SW 1271 (cell line): ENCODE data around the gene PLCB4.
"Not testable (repeated sequence)": the region's sequence is repeated elsewhere in the genome, so short reads cannot be mapped to it uniquely, and the experiment has no call there.

Experiments
- DNase-seq, 2 experiments: peaks; one replicate each; lab custom pipeline; 2025; lab: John Stamatoyannopoulos, UW

The PLCB4 gene

DNA sequence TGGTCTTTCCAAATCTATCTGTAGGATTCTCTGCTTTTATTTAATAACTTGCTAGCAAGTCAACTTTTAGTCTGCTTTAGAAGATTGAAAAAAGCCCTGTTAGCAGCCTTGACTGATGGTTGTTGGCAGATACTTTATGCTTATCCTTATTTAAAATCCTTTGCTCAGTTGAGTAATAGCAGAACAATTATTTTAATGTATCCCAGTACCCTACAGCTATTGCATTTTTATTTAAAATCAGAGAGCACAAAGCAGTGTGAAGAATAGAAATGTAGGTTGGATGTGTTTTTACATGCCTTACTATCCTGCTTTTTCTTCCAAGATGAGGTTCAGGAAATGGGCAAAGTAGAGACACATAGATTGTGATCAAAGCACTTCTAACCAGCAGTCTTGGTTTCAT is 298.4 kb downstream of the PLCB4 start:
- no peak for DNase-seq

DNA sequence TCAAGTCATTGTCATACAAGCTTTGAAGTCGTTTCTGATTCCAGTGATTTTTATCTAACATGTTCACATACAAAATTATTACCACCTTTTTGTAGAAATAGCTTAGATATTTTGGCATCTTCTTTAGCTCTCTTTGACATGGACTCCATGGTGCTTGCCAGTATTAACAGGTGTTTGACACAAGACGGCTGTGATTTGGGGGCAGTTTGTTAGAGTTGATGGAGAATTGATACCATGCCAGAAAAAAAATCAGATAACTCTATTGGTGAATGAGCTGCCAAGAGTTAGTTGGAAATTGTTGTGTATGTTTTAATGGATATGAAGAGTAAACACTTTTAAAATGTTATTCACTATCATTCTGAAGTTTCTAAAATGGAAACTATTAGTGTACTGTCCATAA is 298.9 kb downstream of the PLCB4 start:
- no peak for DNase-seq

DNA sequence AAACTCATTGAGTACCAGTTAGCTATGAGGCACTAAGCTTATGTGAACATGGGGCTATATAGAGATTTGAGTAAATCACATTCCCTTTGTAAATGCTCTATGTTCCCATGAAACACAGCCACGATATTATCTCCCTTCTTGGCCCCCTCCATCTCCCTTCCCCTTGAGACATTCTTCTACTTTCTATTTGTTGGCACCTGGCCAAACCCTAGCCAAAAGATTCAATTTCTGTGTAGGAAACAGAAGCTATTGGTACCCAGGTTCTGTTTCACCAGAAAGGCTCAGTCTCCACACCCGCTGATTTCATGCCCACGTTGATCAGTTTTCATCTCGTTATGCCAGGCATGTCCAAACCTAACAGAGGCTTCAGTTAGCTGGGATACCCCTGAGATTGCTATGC is 300.0 kb downstream of the PLCB4 start:
- no peak for DNase-seq

DNA sequence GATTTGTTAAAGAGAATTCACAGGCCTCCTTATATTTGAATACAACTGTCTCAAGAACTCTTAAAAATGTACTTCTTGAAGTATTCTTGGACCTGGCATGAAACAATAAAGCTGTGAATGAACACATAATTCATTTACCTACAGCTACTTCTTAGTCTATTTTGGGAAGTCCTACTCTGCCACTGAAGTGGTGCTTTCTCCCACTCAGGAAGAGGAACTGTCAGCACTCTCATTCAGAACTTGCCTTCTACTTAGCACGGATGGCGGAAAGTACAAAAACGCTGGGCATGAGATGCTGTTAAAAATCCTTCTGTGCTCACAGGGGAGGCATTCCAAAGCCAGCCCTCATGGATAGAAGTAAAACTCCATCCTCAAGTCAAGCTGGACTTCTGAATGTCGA is 300.7 kb downstream of the PLCB4 start:
- DNase-seq: no peak

DNA sequence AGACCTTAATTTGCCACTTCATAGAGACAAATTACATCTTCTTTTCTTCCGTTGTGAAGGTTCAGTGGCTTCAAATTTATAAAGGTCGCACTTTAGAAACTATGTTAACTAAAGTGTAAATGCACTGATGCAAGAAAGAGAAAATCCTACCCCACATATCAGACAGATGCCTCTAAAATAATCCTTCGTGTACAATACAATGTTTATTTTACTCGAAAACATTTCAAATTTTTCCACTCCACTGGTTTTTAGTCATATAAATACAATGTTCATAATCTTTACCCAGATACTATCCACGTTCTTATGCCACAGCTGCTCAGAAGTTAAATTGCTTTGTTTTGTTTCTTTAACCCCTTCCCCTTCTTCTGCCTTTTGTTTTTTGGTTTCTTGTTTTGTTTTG is 305.2 kb downstream of the PLCB4 start:
- no peak for DNase-seq

DNA sequence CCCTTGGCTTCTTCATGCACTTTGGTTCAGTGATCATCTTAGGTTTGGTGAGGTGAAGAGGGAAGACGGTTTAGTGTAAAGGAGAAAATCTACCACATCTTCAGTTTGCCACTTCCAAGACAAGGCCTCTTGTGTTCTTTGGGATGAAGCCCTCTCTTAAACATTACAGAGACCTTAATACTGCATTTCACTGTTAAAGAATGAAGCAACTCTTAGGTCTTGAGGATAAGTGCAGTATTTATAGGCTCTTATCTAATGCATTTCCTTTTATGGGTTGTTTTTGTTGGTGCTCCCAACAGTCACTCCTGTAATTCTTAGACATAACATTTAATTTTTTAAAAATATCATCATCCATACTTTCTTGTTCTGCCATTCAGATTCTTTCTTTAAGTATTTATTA is 305.6 kb downstream of the PLCB4 start:
- no peak for DNase-seq

DNA sequence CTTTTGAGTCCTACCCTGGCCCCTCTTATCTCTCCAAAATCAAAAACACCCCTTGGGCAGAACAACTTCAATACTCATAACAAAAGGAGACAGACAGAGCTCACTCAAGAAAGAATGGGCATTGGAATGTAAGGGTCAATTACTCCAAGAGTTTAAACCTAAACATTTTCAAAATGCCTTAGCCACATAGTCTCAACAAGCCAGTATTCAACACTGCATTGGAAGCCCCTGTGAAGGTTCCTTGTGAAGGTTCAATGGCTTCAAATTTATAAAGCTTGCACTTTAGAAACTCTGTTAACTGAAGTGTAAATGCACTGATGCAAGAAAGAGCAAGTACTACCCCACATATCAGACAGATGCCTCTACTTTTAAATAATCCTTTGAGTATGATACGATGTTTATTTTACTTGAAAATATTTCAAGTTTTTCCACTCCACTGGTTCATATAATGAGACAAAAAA is 306.4 kb downstream of the PLCB4 start:
- DNase-seq: no peak

DNA sequence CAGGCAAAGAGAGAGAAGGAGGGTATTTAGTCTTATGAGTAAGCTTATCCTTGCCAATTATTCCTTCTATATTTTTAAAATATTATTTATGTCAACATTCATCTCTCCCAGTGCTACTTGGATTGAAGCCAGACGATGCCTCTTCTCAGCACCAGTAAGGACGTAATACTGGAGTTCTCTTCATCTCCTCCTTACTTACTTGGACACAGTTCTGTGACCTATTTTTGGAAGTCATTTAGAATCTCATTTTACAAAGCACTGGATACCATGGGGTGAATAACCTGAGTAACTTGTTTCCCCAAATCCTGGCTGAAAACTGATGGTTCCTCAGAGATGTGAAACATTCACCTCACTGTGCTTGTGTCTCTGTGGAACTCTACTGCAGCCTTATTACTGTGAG is 308.1 kb downstream of the PLCB4 start:
- no peak for DNase-seq

DNA sequence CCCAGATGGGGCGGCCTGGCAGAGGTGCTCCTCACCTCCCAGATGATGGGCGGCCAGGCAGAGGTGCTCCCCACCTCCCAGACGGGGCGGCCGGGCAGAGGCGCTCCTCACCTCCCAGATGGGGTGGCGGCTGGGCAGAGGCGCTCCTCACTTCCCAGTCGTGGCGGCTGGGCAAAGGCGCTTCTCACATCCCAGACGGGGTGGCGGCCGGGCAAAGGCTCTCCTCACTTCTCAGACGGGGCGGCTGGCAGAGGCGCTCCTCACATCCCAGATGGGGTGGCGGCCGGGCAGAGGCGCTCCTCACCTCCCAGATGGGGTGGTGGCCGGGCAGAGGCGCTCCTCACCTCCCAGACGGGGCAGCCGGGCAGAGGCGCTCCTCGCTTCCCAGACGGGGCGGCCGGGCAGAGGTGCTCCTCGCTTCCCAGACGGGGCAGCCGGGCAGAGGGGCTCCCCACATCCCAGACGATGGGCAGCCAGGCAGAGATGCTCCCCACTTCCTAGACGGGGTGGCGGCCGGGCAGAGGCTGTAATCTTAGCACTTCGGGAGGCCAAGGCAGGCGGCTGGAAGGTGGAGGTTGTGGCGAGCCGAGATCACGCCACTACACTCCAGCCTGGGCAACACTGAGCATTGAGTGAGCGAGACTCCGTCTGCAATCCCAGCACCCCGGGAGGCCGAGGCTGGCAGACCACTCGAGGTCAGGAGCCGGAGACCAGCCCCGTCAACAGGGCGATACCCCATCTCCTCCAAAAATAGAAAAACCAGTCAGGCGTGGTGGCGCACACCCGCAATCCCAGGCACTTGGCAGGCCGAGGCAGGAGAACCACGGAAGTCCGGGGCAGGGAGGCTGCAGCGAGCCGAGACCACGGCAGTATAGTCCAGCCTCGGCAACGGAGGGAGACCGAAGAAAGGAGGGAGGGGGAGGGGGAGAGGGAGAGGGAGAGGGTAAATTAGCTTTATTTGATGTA is 316.7 kb downstream of the PLCB4 start:
- not testable (repeated sequence) for DNase-seq

DNA sequence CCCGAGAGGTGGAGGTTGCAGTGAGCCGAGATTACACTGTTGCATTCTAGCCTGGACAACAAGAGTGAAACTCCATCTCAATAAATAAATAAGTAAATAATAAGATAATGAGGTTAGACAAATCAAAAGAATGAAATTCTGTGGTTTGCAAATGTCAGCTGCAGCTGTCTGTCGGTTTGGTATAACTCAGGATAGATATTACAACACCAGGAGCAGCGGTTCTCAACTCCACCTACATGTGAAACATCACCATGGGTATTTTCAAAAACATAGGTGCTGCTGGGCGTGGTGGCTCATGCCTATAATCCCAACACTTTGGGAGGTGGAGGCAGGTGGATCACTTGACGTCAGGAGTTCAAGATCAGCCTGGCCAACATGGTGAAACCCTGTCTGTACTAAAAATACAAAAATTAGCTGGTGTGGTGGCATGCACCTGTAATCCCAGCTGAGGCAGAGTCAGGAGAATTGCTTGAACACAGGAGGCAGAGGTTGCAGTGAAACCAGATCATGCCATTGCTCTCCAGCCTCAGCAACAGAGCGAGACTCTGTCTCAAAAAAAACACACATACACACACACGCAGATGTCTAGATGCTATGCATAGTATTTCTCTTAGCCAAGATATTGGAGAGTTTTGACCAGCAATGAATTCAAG is 319.4 kb downstream of the PLCB4 start:
- DNase-seq: no peak

DNA sequence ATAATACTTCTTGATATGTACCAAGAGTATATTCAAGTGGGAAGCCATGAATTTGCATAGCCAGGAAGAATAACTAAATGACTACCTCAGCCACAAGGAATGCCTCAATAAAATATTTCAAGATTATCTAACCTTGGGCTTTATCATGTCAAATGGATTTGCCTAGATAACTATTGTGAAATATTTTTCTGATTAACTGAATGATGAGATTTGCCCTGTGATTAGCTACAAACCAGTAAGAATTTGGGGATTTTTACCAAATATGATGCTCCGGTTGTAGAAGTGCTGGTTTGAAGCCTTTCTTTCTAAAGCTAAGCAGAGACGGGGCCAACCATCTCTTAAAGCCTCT is 319.9 kb downstream of the PLCB4 start:
- DNase-seq: no peak

DNA sequence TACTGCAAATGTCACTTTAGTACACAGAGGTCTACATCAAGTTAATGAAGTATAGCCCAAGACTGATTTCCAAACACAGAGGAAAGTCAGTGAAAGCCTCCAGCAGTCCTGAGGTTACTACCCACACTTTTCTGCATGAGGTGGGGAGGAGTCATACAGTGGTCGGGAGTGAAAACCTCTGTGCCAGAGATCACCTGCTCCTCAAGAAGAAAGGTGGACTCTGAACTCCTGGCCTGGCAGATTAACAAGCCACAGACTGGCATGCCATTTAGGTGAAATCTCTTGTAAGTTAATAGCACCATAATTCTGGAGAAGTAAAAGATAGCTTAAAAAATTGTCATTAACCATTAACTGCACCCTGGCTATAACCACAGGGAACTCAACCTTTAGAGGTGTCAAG is 320.5 kb downstream of the PLCB4 start:
- no peak for DNase-seq

DNA sequence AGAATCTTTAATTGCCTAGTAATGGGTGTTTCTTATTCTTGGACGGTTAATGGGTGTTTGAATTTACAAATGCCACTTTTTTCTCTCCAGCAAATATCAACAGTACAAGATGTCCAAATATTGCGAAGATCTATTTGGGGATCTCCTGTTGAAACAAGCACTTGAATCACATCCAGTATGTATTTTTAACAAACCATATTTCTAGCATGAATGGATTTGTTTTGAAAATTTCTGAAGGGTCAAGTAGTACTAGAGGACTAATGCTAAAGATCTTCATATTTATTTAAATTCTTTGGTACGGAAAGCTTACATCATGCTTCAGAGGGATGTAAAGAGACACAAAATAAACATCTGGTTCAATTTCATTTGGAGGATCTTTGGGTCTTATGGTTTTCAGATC is 321.6 kb downstream of the PLCB4 start:
- no peak for DNase-seq

DNA sequence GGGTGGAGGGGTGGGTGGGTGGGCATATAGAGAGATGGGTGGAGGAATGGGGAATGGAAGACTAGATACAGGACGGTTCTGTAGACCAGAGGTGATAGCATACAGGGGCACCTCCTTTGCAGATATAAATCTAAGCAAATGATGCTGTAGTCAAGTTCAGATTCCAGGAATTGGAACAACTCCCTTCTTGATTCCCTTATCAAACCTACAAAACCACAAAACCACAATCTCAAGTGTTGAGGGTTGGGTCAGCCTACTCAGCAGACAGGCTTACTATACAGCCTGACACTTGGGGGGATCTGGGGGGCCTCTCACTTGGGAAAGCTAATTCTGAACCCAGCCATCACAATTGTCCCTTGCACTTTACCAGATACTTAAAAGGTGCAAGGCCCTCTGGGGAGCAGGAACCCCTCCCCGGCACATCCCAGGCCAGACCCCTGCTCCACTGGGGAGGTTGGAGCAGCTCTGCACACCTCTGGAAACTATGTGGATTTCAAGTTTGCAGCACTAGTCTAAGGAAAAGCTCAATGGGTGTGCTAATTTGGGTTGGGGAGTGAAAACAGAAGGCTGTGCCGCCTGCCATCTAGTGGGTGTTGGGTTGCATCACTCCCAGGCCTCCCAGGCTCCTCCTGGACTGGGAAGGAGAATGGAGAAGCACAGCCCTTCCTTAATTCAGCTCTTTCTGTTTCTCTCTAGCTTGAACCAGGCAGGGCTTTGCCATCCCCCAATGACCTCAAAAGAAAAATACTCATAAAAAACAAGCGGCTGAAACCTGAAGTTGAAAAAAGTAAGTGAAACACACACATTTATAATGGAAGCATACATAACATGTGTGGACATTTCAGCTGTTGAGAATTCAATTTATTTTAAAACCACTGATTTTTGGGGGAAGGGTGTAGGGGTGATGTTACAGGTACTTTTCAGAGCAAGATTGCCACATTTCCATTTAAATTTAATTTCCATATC is 324.3 kb downstream of the PLCB4 start:
- DNase-seq: peak in 1 of 2 experiments; percentile 43

DNA sequence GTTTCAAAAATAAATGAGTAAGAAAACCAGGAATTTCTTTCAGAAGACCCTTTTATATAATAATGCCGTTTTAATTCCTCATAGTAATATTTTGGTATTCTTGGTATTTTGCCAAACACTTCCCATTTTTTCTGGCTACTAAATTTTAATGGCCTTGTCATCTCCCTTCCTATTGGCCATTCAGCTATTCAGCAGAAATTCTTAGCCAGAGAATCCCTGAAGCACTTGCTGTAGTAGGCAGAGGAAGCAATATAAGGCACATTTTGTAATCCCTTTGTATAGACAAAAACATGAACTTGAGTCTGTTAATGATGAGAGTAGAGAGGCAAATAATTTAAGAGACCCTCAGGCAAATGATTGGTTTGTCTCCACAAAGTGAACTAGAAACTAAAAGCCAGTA is 327.1 kb downstream of the PLCB4 start:
- no peak for DNase-seq

DNA sequence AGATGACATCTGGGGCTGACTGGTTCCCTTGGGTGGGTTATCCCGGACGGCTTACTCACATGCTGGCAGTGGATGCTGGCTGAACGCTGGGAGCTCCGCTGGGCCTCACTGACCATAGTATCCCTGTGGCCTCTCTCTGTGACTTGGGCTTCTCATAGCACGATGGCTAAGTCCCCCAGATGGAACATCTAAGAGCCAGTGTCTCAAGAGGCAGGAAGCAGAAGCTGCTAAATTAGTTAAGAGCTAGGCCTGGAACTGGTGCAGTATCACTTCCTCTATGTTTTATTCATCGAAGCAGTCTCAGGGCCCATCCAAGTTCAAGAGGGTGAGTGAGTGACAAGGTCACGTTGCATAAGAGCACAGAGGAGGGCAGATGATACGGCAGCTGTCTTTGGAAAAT is 329.0 kb downstream of the PLCB4 start:
- no peak for DNase-seq

DNA sequence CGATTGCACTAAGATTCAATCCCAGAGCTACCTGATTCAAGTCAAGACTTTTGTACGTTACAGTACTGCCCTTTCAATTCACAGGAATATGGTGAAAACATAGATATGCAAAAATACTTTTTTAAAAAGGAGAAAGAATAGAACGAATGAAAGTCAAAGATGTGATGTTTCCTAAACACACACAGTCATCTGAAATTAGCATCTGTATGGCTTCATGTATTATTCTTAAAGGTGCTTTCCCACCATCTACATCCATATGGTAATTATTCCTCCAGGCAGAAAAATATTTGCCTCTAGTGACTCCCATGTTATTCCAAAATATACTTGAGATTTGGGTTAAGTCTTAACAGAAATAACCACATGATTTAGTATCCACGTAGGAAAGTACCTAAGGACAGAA is 330.0 kb downstream of the PLCB4 start:
- no peak for DNase-seq

DNA sequence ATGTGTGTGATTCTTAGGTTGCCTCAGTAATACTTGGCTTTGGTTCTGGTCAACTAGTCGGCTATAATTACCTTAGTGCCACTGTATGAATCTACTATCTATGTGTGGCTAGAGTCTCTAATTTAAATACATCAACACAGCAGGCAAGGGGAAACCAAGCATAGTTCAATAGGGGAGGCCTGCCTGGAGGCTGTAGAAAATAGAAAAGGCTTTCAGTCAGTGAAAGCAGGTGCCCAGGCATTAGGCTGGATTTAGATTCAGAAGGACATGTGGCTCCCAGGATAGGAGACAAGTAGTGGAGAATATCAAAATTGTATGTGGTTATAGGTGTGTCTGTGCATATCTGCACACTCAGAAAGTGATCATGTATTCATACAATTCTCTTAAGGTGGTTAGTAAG is 330.4 kb downstream of the PLCB4 start:
- DNase-seq: no peak

DNA sequence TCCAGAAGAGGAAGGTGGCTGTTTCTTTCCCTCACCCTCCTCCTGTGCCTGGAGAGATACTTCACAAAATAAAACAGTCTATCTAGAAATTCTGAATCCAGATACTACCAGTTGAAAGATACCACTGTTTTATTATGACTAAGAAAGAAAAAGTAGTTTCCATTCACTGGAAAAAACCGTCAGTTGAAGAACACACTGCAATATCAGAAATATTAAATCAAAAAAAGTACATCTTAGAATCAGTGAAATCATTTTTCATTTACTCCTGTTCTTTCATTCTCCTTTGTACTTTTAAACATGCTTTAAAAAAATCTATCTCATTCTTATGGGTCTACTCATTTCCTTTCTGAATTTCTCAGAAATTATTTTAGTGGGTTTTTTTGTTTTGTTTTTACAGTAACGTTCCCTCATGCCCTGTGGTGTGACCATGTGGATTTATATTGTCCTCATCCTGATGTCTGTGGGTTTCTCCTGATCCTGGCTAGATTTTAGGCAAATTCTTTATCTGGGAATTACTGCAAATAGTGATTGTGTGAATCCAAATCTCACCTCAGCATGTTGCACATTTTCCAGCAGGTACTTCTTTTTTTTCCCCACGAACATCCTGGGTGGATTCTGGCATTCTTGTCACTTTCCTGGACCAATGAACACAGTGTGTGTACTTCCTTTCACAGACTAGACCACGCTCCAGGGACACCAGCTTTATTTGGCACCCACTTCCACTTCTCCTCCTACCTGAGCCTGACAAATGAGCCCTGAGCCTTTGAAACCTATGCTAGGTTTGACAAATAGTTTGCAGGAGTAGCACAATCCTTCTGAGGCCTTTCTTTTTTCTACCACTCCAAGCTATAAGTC is 331.5 kb downstream of the PLCB4 start:
- no peak for DNase-seq

DNA sequence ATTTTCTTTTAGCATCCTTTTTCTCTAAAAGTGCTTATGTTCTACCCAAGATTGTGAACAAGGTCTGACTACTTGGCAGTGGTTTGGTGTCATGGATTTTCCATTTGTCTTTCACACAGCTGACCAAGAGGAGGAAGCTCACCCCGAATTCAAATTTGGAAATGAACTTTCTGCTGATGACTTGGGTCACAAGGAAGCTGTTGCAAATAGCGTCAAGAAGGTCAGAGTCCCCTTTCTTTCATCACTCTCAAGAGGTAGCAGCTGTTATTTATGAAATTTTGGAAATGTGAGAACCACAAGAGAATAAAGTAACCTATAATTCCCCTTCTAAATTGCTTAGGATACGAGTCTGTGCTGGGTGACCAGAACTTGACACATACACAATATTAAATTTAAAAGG is 332.5 kb downstream of the PLCB4 start:
- no peak for DNase-seq

DNA sequence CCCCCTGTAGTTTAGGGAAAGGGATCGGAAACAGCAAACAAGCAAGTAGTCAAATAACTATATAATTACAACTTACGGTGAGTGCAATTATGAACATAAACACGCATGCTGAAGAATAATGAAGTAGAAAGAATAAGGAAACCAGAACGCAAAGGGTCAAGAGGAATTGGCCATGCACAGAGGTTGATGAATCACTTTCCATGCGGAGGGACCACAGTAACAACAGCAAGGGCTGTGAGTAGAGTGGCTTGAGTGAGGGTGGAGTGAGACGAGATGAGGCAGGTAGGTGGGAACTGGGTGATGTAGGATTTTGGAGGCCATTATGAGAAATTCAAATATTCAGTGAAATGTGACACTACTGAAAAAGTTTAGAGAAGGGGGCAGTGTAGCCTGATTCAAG is 333.3 kb downstream of the PLCB4 start:
- no peak for DNase-seq
